ENCODE results near the gene ATP1B3.

ATP1B3 gene

GRCh38 chr3:141959589-141960554 lies 83.4 kb downstream of the ATP1B3 start:
- Histone ChIP-seq H3K9me3 (ENCODE audit: insufficient read depth, low read length) (no peaks in the 10 kb centered on the region), H3K79me2 (ENCODE audit: low read length) (no peaks in the 10 kb centered on the region), H3K4me1 (ENCODE audit: low read length) (no peaks in the 10 kb centered on the region), H3K27me3 (ENCODE audit: low read depth, low read length) (no peaks in the 10 kb centered on the region), H3K36me3 (replicated peaks; ENCODE audit: low read depth, low read length) (peaks cover 7% of the 10 kb centered on the region), H3K4me2 (ENCODE audit: low read length) (no peak overlapping the region), H2AFZ (ENCODE audit: low read depth, low read length) (no peak overlapping the region), H3K27ac (ENCODE audit: low read length) (no peak overlapping the region), H3K4me3 (ENCODE audit: low read length) (no peak overlapping the region), H3K9ac (ENCODE audit: low read length) (no peak overlapping the region), H4K20me1 (ENCODE audit: insufficient read depth, low read length) (no peaks in the 10 kb centered on the region)
- TF ChIP-seq CTCF (IDR thresholded peaks at IDR 0.05; ENCODE audit: low read depth, low read length), result no peak
- TF ChIP-seq EZH2phosphoT487 (IDR thresholded peaks at IDR 0.05; ENCODE audit: low read depth), result no peak

DNA sequence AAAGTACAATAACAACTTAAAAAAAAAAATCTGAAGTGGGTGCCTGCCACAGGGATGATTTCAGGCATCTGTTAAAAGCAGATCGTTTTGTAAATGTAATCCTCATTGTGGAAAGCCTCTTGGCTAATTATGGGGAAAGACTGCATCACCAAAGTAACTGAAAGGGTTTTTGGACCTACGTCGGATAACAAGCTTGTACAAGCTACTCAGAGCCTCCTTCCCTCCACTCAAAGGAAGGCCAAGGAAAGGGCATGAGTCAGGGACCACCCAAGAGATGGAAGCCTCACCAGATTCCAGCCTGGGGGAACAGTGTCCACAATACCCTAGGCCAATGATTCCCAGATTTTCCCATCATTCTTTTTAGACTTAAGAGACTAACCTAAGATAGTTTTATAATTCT lies 84.3 kb downstream of the ATP1B3 start:
- no peaks in the 10 kb centered on the region for H3K4me1 ChIP-seq (ENCODE audit: low read length)
- no peak overlapping the region for H3K27ac ChIP-seq (ENCODE audit: low read length)
- H3K9ac ChIP-seq (ENCODE audit: low read length), result no peak overlapping the region
- H4K20me1 ChIP-seq (ENCODE audit: insufficient read depth, low read length), result no peaks in the 10 kb centered on the region
- no peaks in the 10 kb centered on the region for H3K79me2 ChIP-seq (ENCODE audit: low read length)
- no peaks in the 10 kb centered on the region for H3K27me3 ChIP-seq (ENCODE audit: low read depth, low read length)
- no peak overlapping the region for H2AFZ ChIP-seq (ENCODE audit: low read depth, low read length)
- H3K9me3 ChIP-seq (ENCODE audit: insufficient read depth, low read length), result no peaks in the 10 kb centered on the region
- TF ChIP-seq EZH2phosphoT487 (IDR thresholded peaks at IDR 0.05; ENCODE audit: low read depth) (no peak), CTCF (IDR thresholded peaks at IDR 0.05; ENCODE audit: low read depth, low read length) (no peak)
- peaks cover 7% of the 10 kb centered on the region for H3K36me3 ChIP-seq (replicated peaks; ENCODE audit: low read depth, low read length)
- H3K4me2 ChIP-seq (ENCODE audit: low read length), result no peak overlapping the region
- H3K4me3 ChIP-seq (ENCODE audit: low read length), result no peak overlapping the region

DNA sequence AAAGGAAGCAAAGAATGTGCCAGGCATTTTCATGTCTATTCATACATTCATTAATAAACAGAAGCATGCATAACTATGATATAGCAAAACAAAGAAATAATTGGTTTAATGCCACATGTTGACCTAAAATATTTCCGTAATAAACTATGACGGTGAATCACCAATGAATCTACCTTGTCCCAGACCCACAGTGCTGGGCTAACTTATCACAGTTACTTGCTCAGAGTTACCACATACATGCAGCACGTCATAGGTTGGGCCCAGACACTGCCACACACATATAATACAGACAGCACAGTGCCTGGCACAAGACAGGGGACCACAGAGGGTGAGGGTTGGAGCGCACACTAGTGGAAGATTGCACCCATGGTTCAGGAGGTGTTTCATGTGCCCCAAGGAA lies 86.9 kb downstream of the ATP1B3 start:
- Histone ChIP-seq H3K27ac (ENCODE audit: low read length) (no peak overlapping the region), H3K4me2 (ENCODE audit: low read length) (no peak overlapping the region), H3K9ac (ENCODE audit: low read length) (no peak overlapping the region), H3K4me1 (ENCODE audit: low read length) (no peaks in the 10 kb centered on the region), H3K36me3 (replicated peaks; ENCODE audit: low read depth, low read length) (peaks cover 3% of the 10 kb centered on the region), H2AFZ (ENCODE audit: low read depth, low read length) (no peak overlapping the region), H4K20me1 (ENCODE audit: insufficient read depth, low read length) (no peaks in the 10 kb centered on the region), H3K4me3 (ENCODE audit: low read length) (no peak overlapping the region), H3K9me3 (ENCODE audit: insufficient read depth, low read length) (no peaks in the 10 kb centered on the region), H3K27me3 (ENCODE audit: low read depth, low read length) (no peaks in the 10 kb centered on the region), H3K79me2 (ENCODE audit: low read length) (no peaks in the 10 kb centered on the region)
- TF ChIP-seq CTCF (IDR thresholded peaks at IDR 0.05; ENCODE audit: low read depth, low read length) (no peak), EZH2phosphoT487 (IDR thresholded peaks at IDR 0.05; ENCODE audit: low read depth) (no peak)

DNA sequence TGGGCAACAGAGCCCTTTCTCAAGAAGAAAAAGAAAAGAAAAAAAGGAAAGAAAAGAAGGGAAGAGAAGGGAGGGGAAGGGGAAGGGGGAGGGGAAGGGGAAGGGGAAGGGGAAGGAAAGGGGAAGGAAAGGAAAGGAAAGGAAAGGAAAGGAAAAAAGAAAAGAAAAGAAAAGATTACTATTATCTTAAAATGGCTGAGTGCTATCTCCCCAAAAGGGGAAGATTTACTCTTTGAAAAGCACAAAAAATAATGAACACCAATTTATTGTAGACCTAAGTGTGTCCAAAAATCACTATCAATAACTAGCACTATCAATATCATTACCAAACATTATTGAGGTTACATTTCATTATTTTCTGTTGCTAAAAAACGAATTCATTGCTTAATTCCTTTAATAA lies 89.0 kb downstream of the ATP1B3 start:
- Histone ChIP-seq H3K27ac (ENCODE audit: low read length) (no peak overlapping the region), H3K27me3 (ENCODE audit: low read depth, low read length) (no peaks in the 10 kb centered on the region), H3K4me1 (ENCODE audit: low read length) (no peaks in the 10 kb centered on the region), H3K9ac (ENCODE audit: low read length) (no peak overlapping the region), H2AFZ (ENCODE audit: low read depth, low read length) (no peak overlapping the region), H3K4me3 (ENCODE audit: low read length) (no peak overlapping the region), H4K20me1 (ENCODE audit: insufficient read depth, low read length) (no peaks in the 10 kb centered on the region), H3K4me2 (ENCODE audit: low read length) (no peak overlapping the region), H3K36me3 (replicated peaks; ENCODE audit: low read depth, low read length) (peaks cover 3% of the 10 kb centered on the region), H3K79me2 (ENCODE audit: low read length) (no peaks in the 10 kb centered on the region), H3K9me3 (ENCODE audit: insufficient read depth, low read length) (no peaks in the 10 kb centered on the region)
- TF ChIP-seq CTCF (IDR thresholded peaks at IDR 0.05; ENCODE audit: low read depth, low read length), result no peak
- TF ChIP-seq EZH2phosphoT487 (IDR thresholded peaks at IDR 0.05; ENCODE audit: low read depth), result no peak

Data from OCI-LY3 (cell line).